Lower lobe of right lung (tissue), 2 donors: ENCODE data around the gene RASA3. TPM values are rescaled to one million over a fixed set of nuclear protein-coding genes. Genes with fewer than 3 reads are reported as not detected.

Source experiments
- ATAC-seq, 2 donors: fragments of 200-7000 bp; cut with Tn5 transposase; one replicate each; pipeline ENCODE4 v1.9.1; 2020 to 2022; ENCODE audit warnings: mild to moderate bottlenecking in 2 of 2, moderate library complexity in 2 of 2
- DNase-seq: peaks from one replicate; pipeline ENCODE4 v3.0.0-alpha.2; 2020
- H3K27ac ChIP-seq: fragments of 200-600 bp; one replicate; pipeline ENCODE4 v1.8.0; 2022
- H3K27me3 ChIP-seq: fragments of 200-600 bp; one replicate; pipeline ENCODE4 v1.8.0; 2022; ENCODE audit warnings: low read depth
- H3K36me3 ChIP-seq: fragments of 200-600 bp; one replicate; pipeline ENCODE4 v1.8.0; 2022; ENCODE audit warnings: mild to moderate bottlenecking
- H3K4me1 ChIP-seq: fragments of 200-600 bp; one replicate; pipeline ENCODE4 v1.8.0; 2022
- H3K4me3 ChIP-seq: fragments of 200-600 bp; one replicate; pipeline ENCODE4 v1.8.0; 2022; ENCODE audit warnings: mild to moderate bottlenecking
- H3K9me3 ChIP-seq: fragments of 200-600 bp; one replicate; pipeline ENCODE4 v1.8.0; 2022
- CTCF ChIP-seq: fragments of 200-600 bp; IDR thresholded peaks from one replicate; pipeline ENCODE4 v1.8.0; 2022; ENCODE audit warnings: antibody characterized with exemption, mild to moderate bottlenecking
- intact Hi-C: fragments of 100-400 bp; cut with DNase I; formaldehyde crosslinking; loops from one replicate; pipeline ENCODE4 v1.11.0; 2022
- total RNA-seq: library from RNA; stranded (reverse); fragmentation: NEBNext Ultra II Directional; extraction: Animal tissue kit (Norgen Biotek cat#: 25700); gene quantifications from one replicate; pipeline ENCODE4 v1.2.1, GENCODE V29; 2021
- donor health status: DM: no; HTN: yes; CAD: no; lungs with severe emphysema.

RASA3 gene
- total RNA-seq, 1 donor from 2014 or later: 19.1 TPM

GRCh38 chr13:114088863-114089262, 43.6 kb downstream of the RASA3 start:
- Histone ChIP-seq H3K4me3 (no peak overlapping the region), H3K27me3 (no peaks in the 10 kb centered on the region), H3K27ac (no peak overlapping the region), H3K36me3 (no peaks in the 10 kb centered on the region), H3K9me3 (peaks cover 7% of the 10 kb centered on the region), H3K4me1 (no peaks in the 10 kb centered on the region)
- intact Hi-C loops: no loop called here
- no peak for ATAC-seq
- TF ChIP-seq CTCF: no peak
- DNase-seq: no peak

GRCh38 chr13:114088234-114088633, 44.2 kb downstream of the RASA3 start:
- peaks cover 7% of the 10 kb centered on the region for H3K9me3 ChIP-seq
- no peaks in the 10 kb centered on the region for H3K4me1 ChIP-seq
- ATAC-seq: no peak
- intact Hi-C loops: no loop called here
- H3K27me3 ChIP-seq: no peaks in the 10 kb centered on the region
- TF ChIP-seq CTCF: no peak
- DNase-seq: no peak
- no peaks in the 10 kb centered on the region for H3K36me3 ChIP-seq
- no peak overlapping the region for H3K27ac ChIP-seq
- H3K4me3 ChIP-seq: no peak overlapping the region

GRCh38 chr13:114087430-114087829, 45.0 kb downstream of the RASA3 start:
- intact Hi-C loops: no loop called here
- Histone ChIP-seq H3K27ac (no peak overlapping the region), H3K27me3 (no peaks in the 10 kb centered on the region), H3K9me3 (peaks cover 7% of the 10 kb centered on the region), H3K4me3 (no peak overlapping the region), H3K36me3 (no peaks in the 10 kb centered on the region), H3K4me1 (no peaks in the 10 kb centered on the region)
- no peak for TF ChIP-seq CTCF
- DNase-seq: no peak
- no peak for ATAC-seq

GRCh38 chr13:114082849-114083645, 49.4 kb downstream of the RASA3 start:
- intact Hi-C loops: no loop called here
- TF ChIP-seq CTCF: no peak
- ATAC-seq: no peak
- no peak overlapping the region for H3K27ac ChIP-seq
- no peaks in the 10 kb centered on the region for H3K27me3 ChIP-seq
- H3K36me3 ChIP-seq: no peaks in the 10 kb centered on the region
- H3K4me1 ChIP-seq: peaks cover 10% of the 10 kb centered on the region
- DNase-seq: no peak
- no peaks in the 10 kb centered on the region for H3K9me3 ChIP-seq
- no peak overlapping the region for H3K4me3 ChIP-seq

GRCh38 chr13:114081761-114082681, 50.4 kb downstream of the RASA3 start:
- Histone ChIP-seq H3K27ac (no peak overlapping the region), H3K36me3 (no peaks in the 10 kb centered on the region), H3K9me3 (no peaks in the 10 kb centered on the region), H3K4me1 (peaks cover 12% of the 10 kb centered on the region), H3K4me3 (no peak overlapping the region), H3K27me3 (no peaks in the 10 kb centered on the region)
- DNase-seq (no peak), ATAC-seq (no peak)
- no peak for TF ChIP-seq CTCF
- intact Hi-C loops: no loop called here
